Panc1 (cell line): ENCODE data around the gene MPPED1. TPM values are rescaled to one million over a fixed set of nuclear protein-coding genes. Genes with fewer than 3 reads are reported as not detected.

ENCODE experiments used
- ATAC-seq: fragments of 200-7000 bp; cut with Tn5 transposase; 2 replicates; pipeline ENCODE4 v1.9.1; 2020; ENCODE audit warnings: mild to moderate bottlenecking, moderate library complexity
- BruUV-seq: library from RNA; stranded (reverse); fragments of 400-500 nt; replicated peaks from 2 replicates; lab custom pipeline; 2021; lab: Mats Ljungman, UMichigan
- CTCF ChIA-PET: fragments of 300-600 bp; sonication (Branson Sonifier 250); formaldehyde crosslinking; loops from one replicate; lab custom pipeline; 2022; ENCODE audit warnings: antibody characterized with exemption; lab: Charles Lee
- POLR2A ChIA-PET: fragments of 300-600 bp; sonication (Branson Sonifier 250); formaldehyde crosslinking; loops from one replicate; lab custom pipeline; 2022; ENCODE audit warnings: antibody characterized with exemption; lab: Charles Lee
- DNase-seq: peaks from one replicate; pipeline ENCODE4 v3.0.0-alpha.2; 2010; ENCODE audit warnings: low read depth, low spot score
- H3K27ac ChIP-seq: 2 replicates; pipeline ENCODE4 v1.5.1; 2011; ENCODE audit warnings: mild to moderate bottlenecking, low read length, inconsistent platforms
- H3K27me3 ChIP-seq: fragments of 200-500 bp; sonication (Bioruptor generic); 2 replicates; pipeline ENCODE4 v1.6.0; 2014; ENCODE audit warnings: low read length, inconsistent platforms; ENCODE audit not compliant: control insufficient read depth, insufficient read depth
- H3K36me3 ChIP-seq: fragments of 200-500 bp; sonication (Bioruptor generic); 2 replicates; pipeline ENCODE4 v1.5.1; 2014; ENCODE audit warnings: inconsistent platforms, mild to moderate bottlenecking, low read length, moderate library complexity; ENCODE audit not compliant: control insufficient read depth, insufficient read depth
- H3K4me1 ChIP-seq: 2 replicates; pipeline ENCODE4 v1.5.1; 2011; ENCODE audit warnings: inconsistent platforms, mild to moderate bottlenecking, low read length, moderate library complexity; ENCODE audit not compliant: control insufficient read depth, insufficient read depth
- H3K4me3 ChIP-seq, 2 experiments: 2 replicates each; pipeline ENCODE4 v1.5.1; 2011 to 2012; ENCODE audit warnings: low read depth in 2 of 2, low read length in 2 of 2, mild to moderate bottlenecking in 2 of 2, inconsistent platforms in 1 of 2, moderate library complexity in 1 of 2
- H3K9me3 ChIP-seq: fragments of 200-500 bp; sonication (Bioruptor generic); 2 replicates; pipeline ENCODE4 v1.5.1; 2014; ENCODE audit warnings: low read depth, mild to moderate bottlenecking, inconsistent platforms, low read length, moderate library complexity; ENCODE audit not compliant: control insufficient read depth, insufficient read depth
- CTCF ChIP-seq: fragments of 450-650 bp; IDR thresholded peaks from 2 replicates; pipeline ENCODE4 v1.5.1; 2017; ENCODE audit warnings: mild to moderate bottlenecking
- POLR2AphosphoS5 ChIP-seq: IDR thresholded peaks from 2 replicates; pipeline ENCODE4 v1.6.1; 2012; ENCODE audit warnings: mild to moderate bottlenecking, low read depth, low read length, moderate library complexity
- REST ChIP-seq, 2 experiments: IDR thresholded peaks; 2 replicates each; pipeline ENCODE4 v1.6.1; 2011 to 2012; ENCODE audit warnings: low read depth in 2 of 2, control low read depth in 1 of 2, low read length in 1 of 2, mild to moderate bottlenecking in 1 of 2, moderate library complexity in 1 of 2; ENCODE audit not compliant: insufficient read depth in 1 of 2
- SIN3A ChIP-seq: IDR thresholded peaks from 2 replicates; pipeline ENCODE4 v1.6.1; 2012; ENCODE audit warnings: low read depth, mild to moderate bottlenecking, low read length, moderate library complexity, borderline replicate concordance; ENCODE audit not compliant: insufficient read depth
- TCF7L2 ChIP-seq: IDR thresholded peaks from 2 replicates; pipeline ENCODE4 v1.6.1; 2011; ENCODE audit warnings: mild to moderate bottlenecking, low read depth, low read length, inconsistent platforms
- in situ Hi-C: cut with HindIII; loops from 2 replicates; pipeline ENCODE4 v1.10.0; 2016; ENCODE audit warnings: low sequenced_read_pairs, low pct_unique_long_range_greater_than_20kb
- intact Hi-C: fragments of 100-400 bp; cut with micrococcal nuclease; formaldehyde crosslinking; loops from one replicate; pipeline ENCODE4 v1.10.0; 2022; ENCODE audit not compliant: unreplicated experiment
- total RNA-seq: library from RNA; stranded (reverse); gene quantifications from one replicate; pipeline ENCODE4 v1.2.1, GENCODE V29; 2021; ENCODE audit not compliant: unreplicated experiment

The MPPED1 gene
- total RNA-seq, 1 experiment from 2014 or later: not detected

DNA sequence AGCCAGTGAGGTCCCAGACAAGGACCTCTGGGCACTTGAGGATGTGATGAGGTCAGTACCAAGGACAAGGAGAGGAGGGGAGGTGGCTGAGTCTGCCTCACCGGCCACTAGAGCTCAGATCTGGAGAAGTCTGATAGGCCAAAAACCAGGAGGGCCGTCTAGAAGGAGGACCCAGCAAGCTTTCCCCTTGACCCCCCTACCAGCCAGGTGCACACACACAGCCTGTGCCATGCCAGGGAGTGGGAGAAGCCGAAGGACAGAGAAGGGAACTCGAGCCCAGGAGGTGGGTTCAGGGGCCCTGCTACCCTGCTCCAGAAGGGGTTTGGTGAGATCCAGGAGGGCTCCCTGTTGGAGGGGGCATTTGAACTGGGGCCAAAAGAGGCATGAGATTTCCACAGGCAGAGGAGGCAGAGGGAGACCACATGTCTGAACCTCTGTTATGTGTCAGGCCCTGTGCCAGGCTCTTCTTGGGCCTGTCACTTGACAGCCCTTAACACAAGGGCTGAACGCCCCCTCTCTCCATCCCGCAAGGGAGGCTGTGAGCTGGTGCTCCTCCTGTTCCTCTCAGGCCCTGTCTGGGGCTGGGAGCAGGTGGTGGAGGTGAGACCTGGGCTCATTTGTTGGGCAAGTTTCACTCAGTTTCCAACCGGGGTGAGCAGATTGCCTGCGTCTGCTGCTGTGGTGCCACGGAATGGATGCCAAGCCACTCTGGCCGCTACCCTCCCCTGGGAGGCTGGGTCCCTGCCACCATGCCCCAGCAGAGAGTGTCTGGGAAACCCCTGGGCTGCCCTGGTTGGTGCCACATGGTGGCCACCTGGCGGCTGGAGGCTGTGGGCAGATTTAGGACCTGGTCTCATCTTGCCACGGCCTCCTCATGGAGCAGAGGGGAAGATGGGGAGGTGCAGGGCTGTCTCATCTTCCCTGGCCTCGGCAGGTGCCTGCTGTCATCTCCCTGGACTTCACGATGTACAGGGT lies 65.2 kb downstream of the MPPED1 start:
- no peak overlapping the region for H3K4me3 ChIP-seq
- TF ChIP-seq TCF7L2 (no peak), SIN3A (no peak), POLR2AphosphoS5 (no peak), REST (IDR thresholded peaks at IDR 0.05; ENCODE audit: insufficient read depth in 1 of 2, low read depth in 2 of 2, low read length in 1 of 2) (no peak), CTCF (no peak)
- ATAC-seq (0 out of 2 replicates have a peak, but pooled peaks have one; percentile 11), DNase-seq (no peak)
- intact Hi-C loops: no loop called here
- POLR2A ChIA-PET: no interaction called here
- H3K4me1 ChIP-seq: no peaks in the 10 kb centered on the region
- no peak overlapping the region for H3K27ac ChIP-seq
- in situ Hi-C loops: no loop called here
- no peaks in the 10 kb centered on the region for H3K36me3 ChIP-seq
- CTCF ChIA-PET: no interaction called here
- no peaks in the 10 kb centered on the region for H3K27me3 ChIP-seq
- BruUV-seq: no TSS peak
- H3K9me3 ChIP-seq: no peaks in the 10 kb centered on the region

GRCh38 chr22:43477966-43478365 lies 66.2 kb downstream of the MPPED1 start:
- Histone ChIP-seq H3K27ac (no peak overlapping the region), H3K4me1 (no peaks in the 10 kb centered on the region), H3K36me3 (no peaks in the 10 kb centered on the region), H3K4me3 (no peak overlapping the region), H3K9me3 (no peaks in the 10 kb centered on the region), H3K27me3 (no peaks in the 10 kb centered on the region)
- TF ChIP-seq CTCF (no peak), REST (IDR thresholded peaks at IDR 0.05; ENCODE audit: insufficient read depth in 1 of 2, low read depth in 2 of 2, low read length in 1 of 2) (no peak), POLR2AphosphoS5 (no peak), TCF7L2 (no peak), SIN3A (no peak)
- DNase-seq (no peak), ATAC-seq (no peak)
- in situ Hi-C loops (no loop called here), intact Hi-C loops (no loop called here)
- no TSS peak for BruUV-seq
- POLR2A ChIA-PET: no interaction called here
- CTCF ChIA-PET: no interaction called here
